WERI-Rb-1 (cell line): ENCODE data around the gene NEURL2.

Experiments used
- DNase-seq: peaks from one replicate; pipeline ENCODE4 v3.0.0-alpha.2; 2020
- H3K27ac ChIP-seq: fragments of 250-450 bp; sonication (Bioruptor Pico); 2 replicates; pipeline ENCODE4 v1.5.1; 2020; ENCODE audit warnings: mild to moderate bottlenecking, moderate library complexity
- H3K27me3 ChIP-seq: fragments of 250-450 bp; sonication (Bioruptor Pico); 2 replicates; pipeline ENCODE4 v1.5.1; 2021; ENCODE audit warnings: mild to moderate bottlenecking, low read depth, moderate library complexity; ENCODE audit not compliant: insufficient read depth, severe bottlenecking
- H3K36me3 ChIP-seq: fragments of 250-450 bp; sonication (Bioruptor Pico); 2 replicates; pipeline ENCODE4 v1.5.1; 2020; ENCODE audit warnings: mild to moderate bottlenecking, moderate library complexity
- H3K4me3 ChIP-seq: 2 replicates; pipeline ENCODE4 v1.5.1; 2011; ENCODE audit warnings: low read depth, mild to moderate bottlenecking, control low read depth, low read length
- H3K9me3 ChIP-seq: fragments of 250-450 bp; sonication (Bioruptor Pico); 2 replicates; pipeline ENCODE4 v1.5.1; 2021; ENCODE audit warnings: mild to moderate bottlenecking, moderate library complexity; ENCODE audit not compliant: severe bottlenecking
- TF ChIP-seq, protein P1 (sequence below): IDR thresholded peaks from 2 replicates; pipeline ENCODE4 v1.5.1; 2011; ENCODE audit warnings: low read depth, mild to moderate bottlenecking, control low read depth, inconsistent platforms, low read length

The NEURL2 gene

GRCh38 chr20:45873409-45874103 lies 17.5 kb downstream of the NEURL2 start:
- TF ChIP-seq, protein P1, sequence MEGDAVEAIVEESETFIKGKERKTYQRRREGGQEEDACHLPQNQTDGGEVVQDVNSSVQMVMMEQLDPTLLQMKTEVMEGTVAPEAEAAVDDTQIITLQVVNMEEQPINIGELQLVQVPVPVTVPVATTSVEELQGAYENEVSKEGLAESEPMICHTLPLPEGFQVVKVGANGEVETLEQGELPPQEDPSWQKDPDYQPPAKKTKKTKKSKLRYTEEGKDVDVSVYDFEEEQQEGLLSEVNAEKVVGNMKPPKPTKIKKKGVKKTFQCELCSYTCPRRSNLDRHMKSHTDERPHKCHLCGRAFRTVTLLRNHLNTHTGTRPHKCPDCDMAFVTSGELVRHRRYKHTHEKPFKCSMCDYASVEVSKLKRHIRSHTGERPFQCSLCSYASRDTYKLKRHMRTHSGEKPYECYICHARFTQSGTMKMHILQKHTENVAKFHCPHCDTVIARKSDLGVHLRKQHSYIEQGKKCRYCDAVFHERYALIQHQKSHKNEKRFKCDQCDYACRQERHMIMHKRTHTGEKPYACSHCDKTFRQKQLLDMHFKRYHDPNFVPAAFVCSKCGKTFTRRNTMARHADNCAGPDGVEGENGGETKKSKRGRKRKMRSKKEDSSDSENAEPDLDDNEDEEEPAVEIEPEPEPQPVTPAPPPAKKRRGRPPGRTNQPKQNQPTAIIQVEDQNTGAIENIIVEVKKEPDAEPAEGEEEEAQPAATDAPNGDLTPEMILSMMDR, result no peak
- Histone ChIP-seq H3K27ac (no peak overlapping the region), H3K36me3 (no peaks in the 10 kb centered on the region), H3K9me3 (no peaks in the 10 kb centered on the region), H3K27me3 (no peaks in the 10 kb centered on the region), H3K4me3 (no peak overlapping the region)
- no peak for DNase-seq

DNA sequence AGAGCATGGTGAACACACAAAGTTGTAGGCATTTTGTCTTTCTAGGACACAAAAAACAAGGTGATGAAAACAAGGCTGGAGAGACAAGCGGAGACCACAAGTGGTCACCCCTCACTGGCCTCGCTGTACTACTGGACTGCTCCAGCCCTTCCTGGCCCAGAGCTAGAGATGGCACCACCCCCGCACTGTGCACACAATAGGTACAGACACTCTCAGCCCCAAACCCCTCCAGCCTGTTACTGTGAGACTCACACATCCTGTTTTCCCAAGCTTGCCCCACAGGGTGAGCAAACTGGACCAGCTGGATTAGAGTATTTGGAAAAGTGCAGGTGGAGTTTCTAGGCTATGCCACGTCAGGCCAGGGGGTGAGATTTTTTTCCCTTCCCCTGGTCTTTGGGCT lies 18.4 kb downstream of the NEURL2 start:
- H3K36me3 ChIP-seq, result no peaks in the 10 kb centered on the region
- no peaks in the 10 kb centered on the region for H3K9me3 ChIP-seq
- no peak overlapping the region for H3K4me3 ChIP-seq
- H3K27ac ChIP-seq, result no peak overlapping the region; the same call in 1 of the 2 replicates
- DNase-seq, result no peak
- H3K27me3 ChIP-seq, result no peaks in the 10 kb centered on the region
- TF ChIP-seq, protein P1, result no peak

DNA sequence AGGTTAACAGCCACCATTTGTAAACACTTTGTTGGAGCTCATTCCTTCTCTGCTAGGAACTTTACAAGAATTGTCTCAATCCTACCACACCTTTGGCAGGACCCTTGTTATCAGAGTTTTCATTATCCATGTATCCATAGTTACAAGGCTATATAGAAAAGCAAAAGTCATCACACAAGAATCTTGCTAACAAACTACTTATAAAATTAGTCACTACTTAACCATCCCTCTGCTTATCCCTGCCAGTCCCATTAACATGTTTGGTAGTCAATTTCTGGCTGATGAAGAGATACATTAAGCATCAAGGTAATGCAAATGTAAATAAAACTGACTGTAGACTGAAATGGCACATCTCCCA lies 23.2 kb downstream of the NEURL2 start:
- Histone ChIP-seq H3K27me3 (no peaks in the 10 kb centered on the region), H3K27ac (no peak overlapping the region), H3K4me3 (no peak overlapping the region), H3K9me3 (no peaks in the 10 kb centered on the region), H3K36me3 (no peaks in the 10 kb centered on the region)
- TF ChIP-seq, protein P1, result no peak
- no peak for DNase-seq

DNA sequence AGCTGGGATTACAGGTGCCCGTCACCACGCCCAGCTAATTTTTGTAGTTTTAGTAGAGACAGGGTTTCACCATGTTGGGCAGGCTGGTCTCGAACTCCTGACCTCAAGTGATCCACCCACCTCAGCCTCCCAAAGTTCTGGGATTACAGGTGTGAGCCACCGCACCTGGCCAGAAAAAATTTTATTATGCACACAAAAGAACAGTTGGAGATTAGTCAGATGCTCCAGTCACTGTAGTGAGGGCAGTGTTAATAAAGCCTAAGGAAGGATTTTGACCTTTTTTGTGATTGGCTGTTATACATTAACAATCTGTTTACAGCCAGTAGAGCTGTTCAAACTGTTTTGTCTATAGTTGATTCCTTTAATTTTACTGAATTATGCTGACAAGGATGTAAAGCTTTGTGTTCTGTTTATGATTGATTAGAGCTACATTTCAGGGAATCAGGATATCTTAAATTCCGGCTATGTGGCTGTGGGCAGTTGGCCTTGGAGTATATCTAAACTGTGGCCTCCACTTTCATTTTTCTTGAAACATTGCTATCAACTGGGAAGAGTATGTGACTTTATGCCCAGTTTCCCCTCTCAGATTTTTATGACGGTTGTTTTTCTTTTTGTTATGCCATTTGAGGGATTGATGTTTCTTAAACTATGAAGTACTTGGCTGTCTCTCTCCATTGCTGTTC lies 23.7 kb downstream of the NEURL2 start:
- Histone ChIP-seq H3K4me3 (no peak overlapping the region), H3K27me3 (no peaks in the 10 kb centered on the region), H3K27ac (no peak overlapping the region), H3K36me3 (no peaks in the 10 kb centered on the region), H3K9me3 (no peaks in the 10 kb centered on the region)
- TF ChIP-seq, protein P1, result no peak
- no peak for DNase-seq

GRCh38 chr20:45866454-45866853 lies 24.6 kb downstream of the NEURL2 start:
- no peaks in the 10 kb centered on the region for H3K27me3 ChIP-seq
- TF ChIP-seq, protein P1, result no peak
- H3K36me3 ChIP-seq, result no peaks in the 10 kb centered on the region
- no peak overlapping the region for H3K4me3 ChIP-seq
- H3K9me3 ChIP-seq, result no peaks in the 10 kb centered on the region
- H3K27ac ChIP-seq, result no peak overlapping the region
- DNase-seq, result no peak
